OCI-LY3 (cell line): Measurements from ENCODE around the gene GRID1.

Experiments used
- H2AFZ ChIP-seq: fragments of 200-600, 300-600 bp; shearing (Covaris generic); 2 replicates; pipeline ENCODE4 v1.6.0; 2014; ENCODE audit warnings: antibody characterized with exemption, low read depth, low read length
- H3K27ac ChIP-seq: fragments of 200-600, 300-600 bp; sonication (generic); 2 replicates; pipeline ENCODE4 v1.5.1; 2014; ENCODE audit warnings: mild to moderate bottlenecking, low read length, moderate library complexity, mixed read lengths
- H3K27me3 ChIP-seq: fragments of 200-600, 300-600 bp; sonication (generic); 2 replicates; pipeline ENCODE4 v1.6.1; 2014; ENCODE audit warnings: low read depth, low read length, mixed read lengths
- H3K36me3 ChIP-seq: fragments of 200-600, 300-600 bp; sonication (generic); replicated peaks from 2 replicates; pipeline ENCODE3; 2014; ENCODE audit warnings: low read depth, low read length, mixed read lengths
- H3K4me1 ChIP-seq: fragments of 300-600, 200-600 bp; sonication (generic); 2 replicates; pipeline ENCODE4 v1.6.1; 2014; ENCODE audit warnings: low read length, mixed read lengths
- H3K4me2 ChIP-seq: fragments of 200-600, 300-600 bp; sonication (generic); 2 replicates; pipeline ENCODE4 v1.6.1; 2014; ENCODE audit warnings: low read length, mixed read lengths
- H3K4me3 ChIP-seq: fragments of 300-600, 200-600 bp; sonication (generic); 2 replicates; pipeline ENCODE4 v1.5.1; 2014; ENCODE audit warnings: antibody characterized with exemption, mild to moderate bottlenecking, low read length, moderate library complexity
- H3K79me2 ChIP-seq: fragments of 300-600, 200-600 bp; shearing (Covaris generic); 2 replicates; pipeline ENCODE4 v1.6.1; 2014; ENCODE audit warnings: mild to moderate bottlenecking, low read length, mixed read lengths
- H3K9ac ChIP-seq: fragments of 300-600, 200-600 bp; shearing (Covaris generic); 2 replicates; pipeline ENCODE4 v1.6.0; 2014; ENCODE audit warnings: mild to moderate bottlenecking, low read length, moderate library complexity
- H3K9me3 ChIP-seq: fragments of 200-600, 300-600 bp; shearing (Covaris generic); 2 replicates; pipeline ENCODE4 v1.6.1; 2014; ENCODE audit warnings: low read length, mixed read lengths; ENCODE audit not compliant: insufficient read depth
- H4K20me1 ChIP-seq: fragments of 200-600, 300-600 bp; sonication (generic); 2 replicates; pipeline ENCODE4 v1.6.1; 2016; ENCODE audit warnings: low read length, mixed read lengths; ENCODE audit not compliant: insufficient read depth
- CTCF ChIP-seq: fragments of 200-600, 300-600 bp; sonication (generic); IDR thresholded peaks from 2 replicates; pipeline ENCODE4 v1.5.1; 2014; ENCODE audit warnings: antibody characterized with exemption, low read length, low read depth
- EZH2phosphoT487 ChIP-seq: fragments of 200-600 bp; shearing (Covaris generic); IDR thresholded peaks from 2 replicates; pipeline ENCODE4 v1.6.1; 2018; ENCODE audit warnings: antibody characterized with exemption, mixed run types, low read depth

The GRID1 gene

DNA sequence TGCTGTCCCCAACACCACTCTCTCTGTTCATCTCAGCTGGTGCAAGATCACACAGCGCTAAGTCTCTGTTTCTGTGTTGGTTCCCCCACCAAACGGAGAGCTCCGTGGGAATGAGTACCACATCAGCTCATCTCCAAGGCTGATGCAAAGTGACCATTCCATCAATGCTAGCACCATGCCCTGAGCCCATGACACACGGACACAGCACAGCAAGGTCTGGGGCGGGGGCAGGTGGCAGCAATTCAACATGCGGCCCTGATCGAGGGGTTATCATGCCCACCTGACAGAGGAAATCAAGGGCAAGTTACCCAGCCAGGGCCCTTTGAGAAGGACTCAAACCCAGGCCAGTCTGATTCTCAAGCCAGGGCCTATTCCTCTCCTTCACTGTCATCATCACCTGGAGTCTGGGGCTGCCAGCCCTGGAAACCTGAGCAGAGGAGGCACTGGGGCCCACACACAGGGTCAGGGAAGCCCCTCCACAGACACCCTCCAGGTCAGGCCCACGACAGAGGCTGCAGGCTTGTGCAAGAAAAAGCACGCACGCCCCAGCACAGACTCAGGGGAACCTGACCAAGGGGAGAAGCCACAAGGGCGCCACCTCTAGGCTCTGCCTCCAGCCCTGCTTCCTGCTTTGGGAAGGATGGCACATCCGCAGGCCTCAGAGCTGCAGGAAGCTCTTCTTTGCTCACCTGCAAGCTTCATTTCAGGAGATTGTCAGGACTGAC lies 74.8 kb downstream of the GRID1 start:
- H3K27me3 ChIP-seq, result no peaks in the 10 kb centered on the region
- no peak overlapping the region for H3K9ac ChIP-seq
- peaks cover 37% of the 10 kb centered on the region for H3K4me1 ChIP-seq
- no peaks in the 10 kb centered on the region for H4K20me1 ChIP-seq
- H3K4me2 ChIP-seq, result no peak overlapping the region
- no peak for TF ChIP-seq EZH2phosphoT487
- H3K4me3 ChIP-seq, result no peak overlapping the region
- H3K9me3 ChIP-seq, result no peaks in the 10 kb centered on the region
- H3K36me3 ChIP-seq, result no peaks in the 10 kb centered on the region
- no peaks in the 10 kb centered on the region for H3K79me2 ChIP-seq
- no peak overlapping the region for H3K27ac ChIP-seq
- H2AFZ ChIP-seq, result no peak overlapping the region

- no peaks in the 10 kb centered on the region for H3K79me2 ChIP-seq
- no peak overlapping the region for H3K4me2 ChIP-seq
- H3K27me3 ChIP-seq, result no peaks in the 10 kb centered on the region
- no peak overlapping the region for H3K4me3 ChIP-seq
- no peaks in the 10 kb centered on the region for H3K9me3 ChIP-seq
- no peak overlapping the region for H2AFZ ChIP-seq
- no peaks in the 10 kb centered on the region for H3K36me3 ChIP-seq
- TF ChIP-seq CTCF (no peak), EZH2phosphoT487 (no peak)
- peaks cover 44% of the 10 kb centered on the region for H3K4me1 ChIP-seq
- H3K27ac ChIP-seq, result no peak overlapping the region
- no peak overlapping the region for H3K9ac ChIP-seq
- no peaks in the 10 kb centered on the region for H4K20me1 ChIP-seq
These were observed 75.5 kb downstream of the GRID1 start for GRCh38 chr10:86290933-86291615.

DNA sequence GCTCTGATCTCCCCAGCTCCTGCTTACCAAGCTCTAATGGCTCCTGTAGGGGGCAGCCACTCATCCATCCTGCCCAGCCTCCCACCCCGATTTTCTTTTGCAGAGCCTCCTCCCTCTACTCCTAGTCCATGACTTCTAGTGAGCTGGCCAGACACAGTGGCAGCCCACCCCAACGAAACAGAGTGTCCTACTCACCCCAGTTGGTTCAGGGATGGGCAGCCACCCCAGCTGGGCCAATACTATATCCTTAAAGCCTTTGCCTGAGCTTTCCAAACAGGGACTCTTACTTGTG lies 77.1 kb downstream of the GRID1 start:
- Histone ChIP-seq H3K9me3 (no peaks in the 10 kb centered on the region), H3K79me2 (no peaks in the 10 kb centered on the region), H3K36me3 (no peaks in the 10 kb centered on the region), H3K4me2 (no peak overlapping the region), H3K4me3 (no peak overlapping the region), H4K20me1 (no peaks in the 10 kb centered on the region), H3K4me1 (peaks cover 45% of the 10 kb centered on the region), H3K9ac (no peak overlapping the region), H3K27me3 (no peaks in the 10 kb centered on the region), H2AFZ (no peak overlapping the region), H3K27ac (peak overlapping the region; percentile 69; the same call in 1 of the 2 replicates)
- TF ChIP-seq EZH2phosphoT487, result no peak
- no peak for TF ChIP-seq CTCF

DNA sequence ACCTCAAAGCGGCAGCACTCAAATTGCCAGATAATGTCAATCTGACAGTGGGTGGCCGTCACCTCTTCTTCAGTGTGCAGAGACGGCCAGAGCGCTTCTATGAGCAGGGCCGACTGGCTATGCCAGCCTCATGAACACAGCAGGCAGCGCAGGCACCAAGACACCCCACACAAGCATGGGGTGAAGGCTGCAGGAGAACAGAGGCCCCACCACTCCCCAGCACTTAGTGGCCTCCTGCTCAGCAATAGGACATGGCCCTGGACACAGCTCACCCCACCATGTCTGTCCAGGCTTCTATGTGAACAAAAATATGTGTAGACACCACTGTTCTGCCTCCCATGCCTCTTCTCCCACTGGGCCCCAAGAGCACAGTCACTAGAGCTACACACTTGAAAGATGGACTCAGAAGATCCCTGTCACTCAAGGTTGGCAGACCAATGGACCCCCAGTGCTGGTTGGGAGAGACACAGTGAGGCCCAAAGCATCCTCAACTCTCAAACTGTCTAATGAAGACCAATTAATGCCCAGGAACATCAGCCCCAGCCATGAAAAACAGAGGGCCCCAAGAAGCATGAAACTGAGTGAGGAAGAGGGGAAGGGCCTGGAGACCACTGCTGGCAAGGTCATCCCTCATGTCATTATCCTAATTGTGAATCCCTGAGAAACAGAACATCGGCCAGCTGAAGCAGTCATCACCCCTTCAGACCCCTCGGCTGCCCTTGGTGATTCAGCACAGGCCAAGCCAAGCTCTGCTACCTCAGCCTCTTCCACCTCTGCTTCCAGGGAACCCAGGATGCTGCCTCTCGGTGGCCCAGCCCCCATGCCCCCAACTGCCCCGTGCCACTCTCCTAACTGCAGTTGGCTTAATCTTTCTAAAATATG lies 77.7 kb downstream of the GRID1 start:
- no peaks in the 10 kb centered on the region for H3K27me3 ChIP-seq
- H4K20me1 ChIP-seq, result no peaks in the 10 kb centered on the region
- no peak overlapping the region for H2AFZ ChIP-seq
- H3K4me1 ChIP-seq, result peaks cover 45% of the 10 kb centered on the region
- no peaks in the 10 kb centered on the region for H3K9me3 ChIP-seq
- H3K9ac ChIP-seq, result no peak overlapping the region
- H3K79me2 ChIP-seq, result no peaks in the 10 kb centered on the region
- peak overlapping the region; percentile 54 for H3K4me2 ChIP-seq
- no peak overlapping the region for H3K4me3 ChIP-seq
- TF ChIP-seq CTCF (no peak), EZH2phosphoT487 (no peak)
- no peaks in the 10 kb centered on the region for H3K36me3 ChIP-seq
- peak overlapping the region; percentile 69 for H3K27ac ChIP-seq
